ENCODE data around the gene KCNK7. TPM values are rescaled to one million over a fixed set of nuclear protein-coding genes. Genes with fewer than 3 reads are reported as not detected.

The KCNK7 gene
- total and polyA plus RNA-seq, 2 donors (not counting 3 experiments of a cell fraction or from before 2014, with no cell fraction given): 0.17 to 0.60 TPM

GRCh38 chr11:65627202-65627601, 31.6 kb upstream of the KCNK7 start:
- no peaks in the 10 kb centered on the region for H4K20me1 ChIP-seq (replicated peaks; ENCODE audit: control insufficient read depth, extremely low read depth, insufficient read depth, low read length)
- H3K36me3 ChIP-seq (ENCODE audit: control insufficient read depth in 2 of 2, extremely low read depth in 1 of 2, insufficient read depth in 2 of 2, low read length in 2 of 2): peaks cover 21 to 69% of the 10 kb centered on the region in 2 experiments
- ChIA-PET POLR2A (interaction anchor here (0.9 kb wide), 1 partner anchor 11 kb away, joined by 3 read pairs; the partner anchor contains the start of gene SIPA1), CTCF (interaction anchor here (1.3 to 2.8 kb wide), 6 partner anchors 11 to 191 kb away, joined by 3 to 24 read pairs (median 12); partner anchors contain the start of genes AP5B1, PCNX3 and SIPA1)
- H3K27ac ChIP-seq (ENCODE audit: insufficient read depth, low read depth, low read length): no peak overlapping the region
- H3K9me1 ChIP-seq (replicated peaks; ENCODE audit: control insufficient read depth, extremely low read depth, insufficient read depth, low read length): no peaks in the 10 kb centered on the region
- BruUV-seq (replicated peaks): no TSS peak
- intact Hi-C loops (cut with micrococcal nuclease): loop anchor here (2.0 kb wide), 2 partner anchors 142 to 192 kb away; no protein-coding TSS in a partner anchor
- no peaks in the 10 kb centered on the region for H3K27me3 ChIP-seq (ENCODE audit: control insufficient read depth in 2 of 2, insufficient read depth in 2 of 2, low read length in 2 of 2)
- no peak for FAIRE-seq
- dilution Hi-C loops (cut with MboI; ENCODE audit: extremely low pct_ligation_motif_present, low sequenced_read_pairs): no loop called here
- no peak for TF ChIP-seq MYC (IDR thresholded peaks at IDR 0.05; ENCODE audit: low read depth, low read length)
- TF ChIP-seq FOS (IDR thresholded peaks at IDR 0.05; ENCODE audit: borderline replicate concordance, insufficient read depth, low read length): no peak
- TF ChIP-seq JUN (IDR thresholded peaks at IDR 0.05; ENCODE audit: borderline replicate concordance, insufficient read depth, insufficient read length, low read depth): no peak
- no peak for TF ChIP-seq MAX (IDR thresholded peaks at IDR 0.05; ENCODE audit: insufficient read depth, insufficient read length)
- TF ChIP-seq EZH2 (IDR thresholded peaks at IDR 0.05; ENCODE audit: borderline replicate concordance, low read depth, low read length, severe bottlenecking): no peak
- TF ChIP-seq GATA2 (IDR thresholded peaks at IDR 0.05; ENCODE audit: insufficient read depth, insufficient read length, low read depth, low read length): no peak
- no peak for TF ChIP-seq POLR2AphosphoS5 (IDR thresholded peaks at IDR 0.05; ENCODE audit: insufficient read depth, low read depth, low read length)
- no peak for TF ChIP-seq CTCF (IDR thresholded peaks at IDR 0.05; ENCODE audit: extremely low read depth in 1 of 2, insufficient read depth in 1 of 2, low read depth in 1 of 2, low read length in 2 of 2)
- TF ChIP-seq POLR2A (IDR thresholded peaks at IDR 0.05; ENCODE audit: low read depth, low read length): no peak
- no peaks in the 10 kb centered on the region for H3K9me3 ChIP-seq (replicated peaks; ENCODE audit: control insufficient read depth, insufficient read depth, low read length)
- no peak overlapping the region for H3K4me2 ChIP-seq (ENCODE audit: insufficient read depth, low read length)
- no peak overlapping the region for H3K9ac ChIP-seq (replicated peaks; ENCODE audit: extremely low read depth, insufficient read depth, low read length)
- H3K4me3 ChIP-seq (replicated peaks in 1 of 3; ENCODE audit: insufficient read depth in 1 of 3, low read depth in 1 of 3, low read length in 3 of 3): no peak overlapping the region
- H3K79me2 ChIP-seq (ENCODE audit: control insufficient read depth, insufficient read depth, low read length): no peaks in the 10 kb centered on the region
- H3K4me1 ChIP-seq (ENCODE audit: control insufficient read depth, extremely low read depth, insufficient read depth, low read length): no peaks in the 10 kb centered on the region
- DNase-seq (ENCODE audit: low read depth, low spot score): no peak
- H2AFZ ChIP-seq (ENCODE audit: low read depth, low read length): no peak overlapping the region

All from endothelial cell of umbilical vein (primary cell).